Measurements from ENCODE around the gene FRMD4A. TPM values are rescaled to one million over a fixed set of nuclear protein-coding genes. Genes with fewer than 3 reads are reported as not detected.

The FRMD4A gene
- total RNA-seq, 1 experiment from 2014 or later, result 19.6 TPM

DNA sequence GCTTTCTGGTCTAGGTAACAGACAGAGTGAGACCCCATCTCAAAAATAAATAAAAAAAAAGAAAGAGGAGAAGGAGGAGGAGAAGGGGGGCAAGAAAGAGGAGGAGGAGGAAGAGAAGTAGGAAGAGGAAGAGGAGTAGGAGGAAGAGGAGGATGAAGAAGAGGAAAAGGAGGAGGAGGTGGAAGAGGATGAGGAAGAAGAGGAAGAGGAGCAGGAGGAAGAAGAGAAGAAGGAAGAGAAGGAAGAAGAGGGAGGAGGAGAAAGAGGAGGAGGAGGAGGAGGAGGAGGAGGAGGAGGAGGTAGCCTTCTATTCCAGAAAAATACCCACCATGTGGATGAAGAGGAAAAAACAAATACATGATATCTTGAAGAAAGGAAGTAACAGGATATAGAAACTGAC, 172.1 kb downstream of the FRMD4A start:
- Histone ChIP-seq H2BK15ac (ENCODE audit: low read depth, low read length) (no peak overlapping the region), H2AFZ (ENCODE audit: low read length) (no peak overlapping the region), H3T11ph (ENCODE audit: low read length) (no peak overlapping the region), H3K4me2 (ENCODE audit: insufficient read depth, insufficient read length, low read length) (no peak overlapping the region), H4K91ac (ENCODE audit: insufficient read length, low read depth, low read length) (no peak overlapping the region), H2AK5ac (ENCODE audit: insufficient read length, low read length) (no peak overlapping the region), H3K18ac (ENCODE audit: insufficient read length, low read depth, low read length) (no peak overlapping the region), H3K14ac (ENCODE audit: insufficient read depth, low read length) (no peak overlapping the region), H2BK120ac (ENCODE audit: low read depth, low read length, poor library complexity, severe bottlenecking) (no peak overlapping the region), H3K27me3 (ENCODE audit: insufficient read depth, low read length) (no peaks in the 10 kb centered on the region), H3K27ac (ENCODE audit: insufficient read length, low read depth, low read length) (no peak overlapping the region), H3K9ac (ENCODE audit: extremely low read depth, insufficient read length, low read length) (no peak overlapping the region), H3K23ac (ENCODE audit: insufficient read length, low read depth, low read length) (no peak overlapping the region), H3K9me3 (ENCODE audit: control insufficient read depth, low read depth, low read length) (no peaks in the 10 kb centered on the region), H3K4ac (ENCODE audit: low read depth, low read length) (no peak overlapping the region), H3K4me1 (ENCODE audit: insufficient read depth, low read length) (no peaks in the 10 kb centered on the region; the same call in 1 of the 2 replicates), H4K20me1 (ENCODE audit: control insufficient read depth, insufficient read depth, insufficient read length) (no peaks in the 10 kb centered on the region), H4K8ac (replicated peaks; ENCODE audit: insufficient read length, low read depth, low read length) (no peak overlapping the region), H3K79me2 (ENCODE audit: insufficient read depth, low read length) (no peaks in the 10 kb centered on the region), H2BK20ac (ENCODE audit: low read depth, low read length, poor library complexity, severe bottlenecking) (no peak overlapping the region), H2BK5ac (ENCODE audit: insufficient read length, low read length) (no peak overlapping the region), H2BK12ac (ENCODE audit: insufficient read length, low read depth, low read length) (no peak overlapping the region), H3K79me1 (ENCODE audit: insufficient read depth, low read depth, low read length, poor library complexity, severe bottlenecking) (no peaks in the 10 kb centered on the region), H3K56ac (ENCODE audit: insufficient read length, low read depth, low read length) (no peak overlapping the region), H3K23me2 (ENCODE audit: insufficient read length, low read depth, low read length, poor library complexity, severe bottlenecking) (no peaks in the 10 kb centered on the region), H4K5ac (ENCODE audit: insufficient read length, low read depth, low read length) (no peak overlapping the region)
- H3K4me1 Mint-ChIP-seq, result peaks cover 17 to 18% of the 10 kb centered on the region in 2 experiments
- TF ChIP-seq, protein P1, sequence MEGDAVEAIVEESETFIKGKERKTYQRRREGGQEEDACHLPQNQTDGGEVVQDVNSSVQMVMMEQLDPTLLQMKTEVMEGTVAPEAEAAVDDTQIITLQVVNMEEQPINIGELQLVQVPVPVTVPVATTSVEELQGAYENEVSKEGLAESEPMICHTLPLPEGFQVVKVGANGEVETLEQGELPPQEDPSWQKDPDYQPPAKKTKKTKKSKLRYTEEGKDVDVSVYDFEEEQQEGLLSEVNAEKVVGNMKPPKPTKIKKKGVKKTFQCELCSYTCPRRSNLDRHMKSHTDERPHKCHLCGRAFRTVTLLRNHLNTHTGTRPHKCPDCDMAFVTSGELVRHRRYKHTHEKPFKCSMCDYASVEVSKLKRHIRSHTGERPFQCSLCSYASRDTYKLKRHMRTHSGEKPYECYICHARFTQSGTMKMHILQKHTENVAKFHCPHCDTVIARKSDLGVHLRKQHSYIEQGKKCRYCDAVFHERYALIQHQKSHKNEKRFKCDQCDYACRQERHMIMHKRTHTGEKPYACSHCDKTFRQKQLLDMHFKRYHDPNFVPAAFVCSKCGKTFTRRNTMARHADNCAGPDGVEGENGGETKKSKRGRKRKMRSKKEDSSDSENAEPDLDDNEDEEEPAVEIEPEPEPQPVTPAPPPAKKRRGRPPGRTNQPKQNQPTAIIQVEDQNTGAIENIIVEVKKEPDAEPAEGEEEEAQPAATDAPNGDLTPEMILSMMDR (conservative IDR thresholded peaks at IDR 0.05), result no peak
- H3K4me3 Mint-ChIP-seq, result no peak overlapping the region
- no peak overlapping the region for H3K27ac Mint-ChIP-seq
- no peaks in the 10 kb centered on the region for H3K9me3 Mint-ChIP-seq
- H3K27me3 Mint-ChIP-seq (ENCODE audit: low read depth), result no peaks in the 10 kb centered on the region; the same call in 1 of the 2 replicates
- no peak for DNase-seq
- no peaks in the 10 kb centered on the region for H3K36me3 Mint-ChIP-seq (ENCODE audit: insufficient read depth in 1 of 3, low read depth in 3 of 3)

Data from H9 (cell line).